ENCODE data around the gene ZNF234.

ZNF234 gene

DNA sequence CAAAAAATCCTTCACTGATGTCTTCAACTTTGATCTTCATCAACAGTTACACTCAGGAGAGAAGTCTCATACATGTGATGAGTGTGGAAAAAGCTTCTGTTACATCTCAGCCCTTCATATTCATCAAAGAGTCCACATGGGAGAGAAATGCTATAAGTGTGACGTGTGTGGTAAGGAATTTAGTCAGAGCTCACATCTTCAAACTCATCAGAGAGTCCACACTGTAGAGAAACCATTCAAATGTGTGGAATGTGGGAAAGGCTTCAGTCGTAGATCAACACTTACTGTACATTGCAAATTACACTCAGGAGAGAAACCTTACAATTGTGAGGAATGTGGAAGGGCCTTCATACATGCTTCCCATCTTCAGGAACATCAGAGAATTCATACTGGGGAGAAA lies 15.1 kb downstream of the ZNF234 start:
- Histone ChIP-seq H4K20me1 (ENCODE audit: insufficient read depth, low read length) (no peaks in the 10 kb centered on the region), H3K9ac (ENCODE audit: low read length) (no peak overlapping the region), H3K27ac (ENCODE audit: low read length) (no peak overlapping the region), H3K4me2 (ENCODE audit: low read depth, low read length) (no peak overlapping the region), H3K4me1 (ENCODE audit: low read length) (no peaks in the 10 kb centered on the region), H3K4me3 (ENCODE audit: low read length) (no peak overlapping the region), H3F3A (ENCODE audit: insufficient read depth, low read length) (no peaks in the 10 kb centered on the region), H2AFZ (ENCODE audit: low read length) (no peak overlapping the region), H3K79me2 (ENCODE audit: low read length) (no peaks in the 10 kb centered on the region), H3K36me3 (replicated peaks; ENCODE audit: insufficient read depth, low read length) (no peaks in the 10 kb centered on the region), H3K9me2 (replicated peaks; ENCODE audit: insufficient read depth, low read length) (no peaks in the 10 kb centered on the region), H3K27me3 (replicated peaks; ENCODE audit: insufficient read depth, low read length) (no peaks in the 10 kb centered on the region), H3K9me3 (replicated peaks; ENCODE audit: insufficient read depth, low read length) (no peaks in the 10 kb centered on the region)
- TF ChIP-seq EZH2phosphoT487 (IDR thresholded peaks at IDR 0.05; ENCODE audit: low read length) (no peak), CTCF (IDR thresholded peaks at IDR 0.05; ENCODE audit: low read length) (no peak), EZH2 (optimal IDR thresholded peaks at IDR 0.05; ENCODE audit: low read depth, low read length) (no peak)
- DNase-seq: no peak

DNA sequence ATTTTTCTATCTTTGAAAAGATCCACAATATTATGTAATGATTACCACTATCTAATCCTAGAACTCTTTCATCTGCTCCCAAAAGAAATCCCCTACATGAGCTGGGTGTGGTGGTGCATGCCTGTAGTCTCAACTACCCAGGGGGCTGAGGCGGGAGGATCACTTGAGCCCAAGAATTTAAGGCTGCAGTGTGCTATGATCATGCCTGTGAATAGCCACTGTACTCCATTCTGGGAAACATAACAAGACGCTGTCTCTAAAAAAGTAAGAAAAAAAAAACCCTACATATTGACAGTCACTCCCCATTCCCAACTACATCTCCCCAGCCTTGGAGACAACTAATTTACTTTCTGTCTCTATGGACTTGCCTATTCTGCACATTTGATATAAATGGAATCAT lies 22.4 kb downstream of the ZNF234 start:
- H3K79me2 ChIP-seq (ENCODE audit: low read length): no peaks in the 10 kb centered on the region
- H3K4me3 ChIP-seq (ENCODE audit: low read length): no peak overlapping the region
- H3K4me2 ChIP-seq (ENCODE audit: low read depth, low read length): no peak overlapping the region

DNA sequence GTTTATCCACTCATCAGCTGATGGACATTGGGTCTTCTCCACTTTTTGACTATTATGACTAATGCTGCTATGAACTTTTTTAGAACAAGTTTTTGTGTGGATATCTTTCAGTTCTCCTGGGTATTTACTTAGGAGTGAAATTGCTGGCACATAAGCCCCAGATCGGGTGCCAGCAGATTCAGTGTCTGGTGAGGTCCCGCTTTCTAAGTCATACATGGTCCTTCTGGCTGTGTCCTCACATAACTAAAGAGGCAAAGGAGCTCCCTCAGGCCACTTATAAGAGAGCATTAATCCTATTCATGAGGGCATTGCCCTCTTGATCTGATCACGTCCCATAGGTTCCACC lies 22.9 kb downstream of the ZNF234 start:
- Histone ChIP-seq H3K27me3 (replicated peaks; ENCODE audit: insufficient read depth, low read length) (no peaks in the 10 kb centered on the region), H2AFZ (ENCODE audit: low read length) (peak overlapping the region; percentile 91), H3K4me2 (ENCODE audit: low read depth, low read length) (peak overlapping the region; percentile 67), H3K79me2 (ENCODE audit: low read length) (no peaks in the 10 kb centered on the region), H3K4me1 (ENCODE audit: low read length) (no peaks in the 10 kb centered on the region), H3K9me3 (replicated peaks; ENCODE audit: insufficient read depth, low read length) (0 out of 2 replicates have a peak, but pooled peaks cover 3% of the 10 kb centered on the region), H3F3A (ENCODE audit: insufficient read depth, low read length) (no peaks in the 10 kb centered on the region), H3K9me2 (replicated peaks; ENCODE audit: insufficient read depth, low read length) (no peaks in the 10 kb centered on the region), H3K4me3 (ENCODE audit: low read length) (peak overlapping the region; percentile 83), H3K9ac (ENCODE audit: low read length) (no peak overlapping the region), H3K36me3 (replicated peaks; ENCODE audit: insufficient read depth, low read length) (no peaks in the 10 kb centered on the region), H3K27ac (ENCODE audit: low read length) (no peak overlapping the region), H4K20me1 (ENCODE audit: insufficient read depth, low read length) (no peaks in the 10 kb centered on the region)
- TF ChIP-seq CTCF (IDR thresholded peaks at IDR 0.05; ENCODE audit: low read length) (no peak), EZH2 (optimal IDR thresholded peaks at IDR 0.05; ENCODE audit: low read depth, low read length) (no peak), EZH2phosphoT487 (IDR thresholded peaks at IDR 0.05; ENCODE audit: low read length) (no peak)
- DNase-seq: no peak

More for the DNA sequence above, 22.4 kb downstream of the ZNF234 start:
- Histone ChIP-seq H3K27ac (ENCODE audit: low read length) (no peak overlapping the region), H3F3A (ENCODE audit: insufficient read depth, low read length) (no peaks in the 10 kb centered on the region), H2AFZ (ENCODE audit: low read length) (no peak overlapping the region), H3K27me3 (replicated peaks; ENCODE audit: insufficient read depth, low read length) (no peaks in the 10 kb centered on the region), H3K9me2 (replicated peaks; ENCODE audit: insufficient read depth, low read length) (no peaks in the 10 kb centered on the region), H4K20me1 (ENCODE audit: insufficient read depth, low read length) (no peaks in the 10 kb centered on the region), H3K36me3 (replicated peaks; ENCODE audit: insufficient read depth, low read length) (no peaks in the 10 kb centered on the region), H3K4me1 (ENCODE audit: low read length) (no peaks in the 10 kb centered on the region), H3K9me3 (replicated peaks; ENCODE audit: insufficient read depth, low read length) (0 out of 2 replicates have a peak, but pooled peaks cover 3% of the 10 kb centered on the region), H3K9ac (ENCODE audit: low read length) (no peak overlapping the region)
- TF ChIP-seq CTCF (IDR thresholded peaks at IDR 0.05; ENCODE audit: low read length): no peak
- no peak for TF ChIP-seq EZH2 (optimal IDR thresholded peaks at IDR 0.05; ENCODE audit: low read depth, low read length)
- no peak for TF ChIP-seq EZH2phosphoT487 (IDR thresholded peaks at IDR 0.05; ENCODE audit: low read length)
- DNase-seq: no peak

Data from MM.1S (cell line).